Ammon's horn (tissue), 1 donor: Measurements from ENCODE around the gene DOLPP1.
A peak's percentile ranks its signal among the peaks of the same experiment; 100 is the strongest.

Experiments
- DNase-seq: peaks from one replicate; pipeline ENCODE4 v3.0.0-alpha.2; 2016; ENCODE audit warnings: low spot score

The DOLPP1 gene

DNA sequence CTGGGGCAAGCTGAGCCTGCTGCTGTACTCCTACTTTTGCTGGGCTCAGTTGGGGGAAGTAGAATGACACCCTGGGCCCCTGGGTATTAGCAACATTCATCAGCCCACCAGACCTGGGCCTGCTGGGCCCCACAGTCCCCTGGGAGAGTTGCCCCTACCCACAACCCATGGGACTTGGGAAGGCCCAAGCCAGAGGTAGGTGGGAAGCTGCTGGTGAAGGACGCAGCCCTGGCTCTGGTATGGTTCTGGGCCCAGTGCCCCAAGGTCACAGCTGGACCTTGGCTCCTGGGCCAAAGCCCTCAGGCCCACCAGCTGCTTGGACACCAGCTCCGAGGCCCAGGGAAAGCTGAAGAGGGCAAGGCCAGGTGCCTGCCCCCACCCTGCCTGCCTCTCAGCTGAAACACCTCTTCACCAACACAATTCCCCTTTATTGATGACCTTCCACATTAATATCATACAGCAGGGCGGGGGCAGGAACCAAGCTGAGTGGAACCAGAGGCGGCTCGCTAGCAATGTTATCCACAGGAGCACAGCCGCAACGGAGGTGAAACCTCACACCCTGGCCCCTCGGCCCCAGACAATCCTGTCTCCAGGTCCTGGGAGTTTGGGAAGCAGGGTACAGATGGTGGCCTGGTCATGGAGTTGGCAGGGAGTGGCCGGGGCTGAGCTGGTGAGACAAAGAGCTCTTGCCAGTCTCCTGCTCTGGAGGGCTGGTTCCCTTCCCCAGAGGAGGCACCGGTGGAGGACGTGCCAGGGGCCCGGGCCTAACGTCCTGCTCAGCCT is 13.7 kb downstream of the DOLPP1 start:
- DNase-seq = no peak

DNA sequence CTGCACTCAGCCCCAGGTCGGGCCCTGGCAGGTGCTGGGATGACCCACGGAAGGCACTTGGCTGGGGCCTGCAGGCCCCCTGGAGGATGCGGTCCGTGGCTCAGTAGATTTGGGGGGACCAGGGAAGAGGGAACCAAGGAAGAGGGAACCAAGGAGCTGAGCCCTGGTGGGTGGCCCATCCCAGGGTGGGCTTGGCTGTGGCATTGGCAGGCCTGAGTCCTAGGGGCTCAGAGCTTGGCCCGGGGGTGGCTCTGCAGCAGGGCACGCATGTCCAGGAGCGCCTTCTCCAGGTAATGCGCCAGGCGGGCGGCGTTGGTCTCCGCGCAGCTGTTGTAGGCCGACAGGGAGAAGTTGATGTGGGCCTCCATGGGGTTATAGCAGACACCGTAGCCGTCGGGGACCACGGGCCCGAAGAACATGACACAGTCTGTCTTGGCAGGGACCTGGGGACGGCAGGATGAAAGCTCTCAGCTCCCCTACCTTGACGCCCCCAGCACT is 14.3 kb downstream of the DOLPP1 start:
- no peak for DNase-seq

- no peak for DNase-seq
Measured at GRCh38 chr9:129095908-129096307, 15.0 kb downstream of the DOLPP1 start.

DNA sequence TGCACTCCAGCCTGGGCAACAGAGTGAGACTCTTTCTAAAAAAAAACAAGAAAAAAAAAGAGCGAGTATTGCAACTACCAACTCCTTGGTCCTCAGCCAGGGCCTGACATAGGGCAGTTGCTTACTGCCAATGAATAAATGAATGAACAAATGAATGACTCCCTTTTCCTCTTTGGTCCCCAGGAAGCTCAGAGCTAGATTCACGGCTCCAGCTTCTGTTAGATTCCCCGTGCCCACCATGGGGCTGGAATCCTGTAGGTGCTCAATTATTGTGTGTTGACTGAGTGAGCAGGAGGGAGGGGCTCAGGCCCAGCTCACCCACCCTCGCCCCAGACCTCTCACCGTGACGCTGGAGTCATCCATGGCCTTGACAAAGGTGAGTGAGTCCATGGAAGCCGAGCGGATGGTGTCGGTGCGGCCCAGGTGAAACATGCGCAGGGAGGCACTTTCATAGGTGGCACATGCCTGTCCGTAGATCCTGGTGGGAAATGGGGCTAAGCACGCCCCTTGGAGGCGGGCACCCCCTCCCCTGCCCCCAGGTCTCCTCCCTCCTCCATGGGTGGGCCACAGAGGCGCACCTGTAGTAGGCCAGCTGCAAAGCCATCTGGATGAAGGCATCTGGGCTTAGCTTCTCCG is 16.9 kb downstream of the DOLPP1 start:
- DNase-seq = no peak

DNA sequence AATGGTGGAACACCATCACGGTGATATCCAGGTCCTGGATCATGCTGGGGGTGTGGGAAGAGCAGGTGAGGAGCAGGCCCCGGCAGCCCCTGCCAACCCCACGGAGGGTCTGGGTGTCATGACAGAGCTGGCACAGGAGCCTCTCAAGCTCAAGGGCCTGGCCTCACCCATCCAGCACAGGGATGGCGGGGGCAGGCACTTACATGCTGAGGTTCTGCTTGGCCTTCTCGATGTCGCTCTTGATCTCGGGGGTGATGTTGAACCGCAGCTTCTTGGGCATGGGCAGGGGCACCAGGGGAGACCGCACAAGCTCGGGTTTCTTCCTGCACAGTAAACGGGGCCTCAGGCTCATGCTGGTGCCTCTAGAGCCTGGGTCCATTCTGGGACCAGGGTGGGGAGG is 17.4 kb downstream of the DOLPP1 start:
- DNase-seq = no peak

GRCh38 chr9:129100383-129101169 is 19.7 kb downstream of the DOLPP1 start:
- DNase-seq = no peak

DNA sequence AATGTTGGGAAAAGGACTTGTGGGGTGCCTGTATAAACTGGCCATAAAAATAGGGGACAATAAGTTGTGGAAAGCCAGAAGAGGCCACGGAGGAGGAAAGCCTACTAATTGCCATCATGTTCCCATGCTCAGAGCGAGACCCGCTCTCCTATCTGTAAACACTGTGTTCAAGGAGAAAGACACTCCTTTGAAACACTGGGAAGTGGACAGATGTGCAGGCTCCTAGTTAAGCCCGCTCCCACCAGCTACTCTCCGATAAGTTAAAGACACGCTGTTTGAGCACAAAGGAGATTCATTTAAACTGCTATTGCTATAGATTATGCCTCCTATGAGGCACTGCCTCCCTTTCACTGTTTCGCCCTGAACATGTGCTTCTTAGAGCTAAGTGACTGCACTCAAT is 20.4 kb downstream of the DOLPP1 start:
- DNase-seq = no peak

DNA sequence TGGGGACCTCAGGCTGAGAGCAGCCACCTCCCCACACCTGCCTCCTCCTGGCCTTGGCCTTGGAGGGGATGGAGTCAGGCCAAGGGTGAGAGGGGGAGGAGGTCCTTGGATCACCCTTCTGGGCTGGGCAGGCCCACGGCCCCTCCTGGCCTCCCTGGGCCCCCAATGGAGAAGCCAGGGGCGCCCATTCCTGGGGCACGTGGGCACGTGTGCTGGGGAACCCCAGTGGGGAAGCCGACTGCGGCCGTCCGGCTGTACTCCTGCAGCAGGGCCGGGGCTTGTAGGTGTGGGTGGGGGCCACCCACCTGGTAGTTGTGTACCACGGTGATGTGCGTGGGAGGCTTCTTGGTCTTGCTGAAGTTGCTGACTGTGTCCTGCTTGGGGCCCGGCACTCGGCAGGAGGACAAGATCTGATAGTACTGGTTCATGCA is 21.2 kb downstream of the DOLPP1 start:
- no peak for DNase-seq

- peak; percentile 55 for DNase-seq
Measured at GRCh38 chr9:129102791-129103594, 22.1 kb downstream of the DOLPP1 start.

DNA sequence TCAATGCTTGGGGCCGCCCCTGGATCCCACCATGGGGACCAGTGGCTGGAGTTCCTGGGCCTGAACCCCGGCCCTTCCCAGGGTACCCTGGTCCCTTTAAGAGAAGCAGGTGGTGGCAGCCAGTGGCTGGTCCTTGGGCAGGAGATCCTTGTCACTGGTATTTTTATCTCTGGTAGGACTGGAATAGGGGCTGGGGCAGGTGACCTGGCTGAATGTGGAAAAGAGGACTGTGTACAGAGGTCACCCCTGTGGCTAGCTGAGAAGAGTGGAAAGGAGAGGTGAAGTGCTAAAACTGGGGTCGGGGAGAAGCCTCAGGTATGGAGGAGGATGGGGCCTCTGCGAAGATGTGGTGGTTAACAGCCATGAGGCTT is 22.7 kb downstream of the DOLPP1 start:
- no peak for DNase-seq

- DNase-seq = no peak
Measured at GRCh38 chr9:129104051-129104450, 23.1 kb downstream of the DOLPP1 start.

DNA sequence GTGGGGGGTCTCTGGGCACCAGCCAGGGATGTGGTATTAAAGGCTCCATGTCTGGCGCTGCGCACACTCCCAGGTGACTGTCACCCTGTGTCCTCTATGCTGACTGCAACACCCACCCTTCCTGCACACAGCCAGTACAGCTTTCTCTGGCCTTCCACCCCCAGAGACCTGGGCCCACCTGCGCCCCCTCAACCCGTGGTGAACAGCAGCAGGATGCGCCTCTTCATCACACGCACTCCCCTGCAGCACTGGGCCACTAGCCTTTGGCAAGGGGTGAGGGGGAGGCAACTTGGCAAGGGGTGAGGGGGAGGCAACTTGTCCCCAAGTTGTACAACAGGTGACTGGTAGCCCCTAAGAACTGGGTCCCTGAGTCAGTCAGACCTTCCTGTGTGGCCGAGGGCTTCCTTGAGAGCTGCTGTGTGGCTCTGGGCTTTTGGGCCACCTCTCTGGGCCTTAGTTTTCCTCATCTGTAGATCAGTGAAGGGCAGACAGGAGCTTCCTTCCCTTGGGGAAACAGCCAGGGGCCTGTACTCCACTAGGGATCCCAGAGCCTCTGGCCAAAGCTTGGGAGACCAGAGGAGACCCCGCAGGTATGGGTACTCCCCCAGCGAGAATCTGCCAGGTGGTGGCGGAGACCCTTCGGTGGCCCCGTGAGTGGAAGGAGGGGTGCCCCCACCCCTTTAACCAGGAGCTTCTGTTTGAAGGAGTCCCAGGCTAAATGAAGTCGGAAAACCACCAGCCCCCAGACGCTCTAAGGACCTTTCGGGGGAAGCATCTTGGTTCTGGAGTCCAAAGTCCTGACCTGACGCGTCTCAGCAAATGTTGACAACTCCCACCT is 25.2 kb downstream of the DOLPP1 start:
- no peak for DNase-seq

DNA sequence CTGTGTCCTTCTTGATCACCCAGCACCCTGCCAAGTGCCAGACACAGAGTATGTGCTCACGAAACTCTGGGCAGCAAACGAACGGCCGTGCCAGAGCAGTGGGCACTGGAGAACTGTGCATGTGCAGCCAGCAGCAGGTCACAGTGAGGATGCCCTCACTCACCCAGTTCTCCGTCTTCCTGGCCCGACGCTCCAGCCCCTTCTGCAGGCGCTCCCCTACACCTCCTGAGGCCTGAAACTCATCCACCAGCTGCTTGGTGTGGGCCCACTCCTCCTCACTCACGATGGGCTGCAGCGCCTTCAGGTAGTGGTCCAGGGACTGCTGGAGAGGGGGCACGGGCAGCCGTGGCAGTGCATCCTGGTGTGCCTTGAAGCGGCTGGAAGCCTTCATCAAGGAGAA is 26.7 kb downstream of the DOLPP1 start:
- DNase-seq = no peak

DNA sequence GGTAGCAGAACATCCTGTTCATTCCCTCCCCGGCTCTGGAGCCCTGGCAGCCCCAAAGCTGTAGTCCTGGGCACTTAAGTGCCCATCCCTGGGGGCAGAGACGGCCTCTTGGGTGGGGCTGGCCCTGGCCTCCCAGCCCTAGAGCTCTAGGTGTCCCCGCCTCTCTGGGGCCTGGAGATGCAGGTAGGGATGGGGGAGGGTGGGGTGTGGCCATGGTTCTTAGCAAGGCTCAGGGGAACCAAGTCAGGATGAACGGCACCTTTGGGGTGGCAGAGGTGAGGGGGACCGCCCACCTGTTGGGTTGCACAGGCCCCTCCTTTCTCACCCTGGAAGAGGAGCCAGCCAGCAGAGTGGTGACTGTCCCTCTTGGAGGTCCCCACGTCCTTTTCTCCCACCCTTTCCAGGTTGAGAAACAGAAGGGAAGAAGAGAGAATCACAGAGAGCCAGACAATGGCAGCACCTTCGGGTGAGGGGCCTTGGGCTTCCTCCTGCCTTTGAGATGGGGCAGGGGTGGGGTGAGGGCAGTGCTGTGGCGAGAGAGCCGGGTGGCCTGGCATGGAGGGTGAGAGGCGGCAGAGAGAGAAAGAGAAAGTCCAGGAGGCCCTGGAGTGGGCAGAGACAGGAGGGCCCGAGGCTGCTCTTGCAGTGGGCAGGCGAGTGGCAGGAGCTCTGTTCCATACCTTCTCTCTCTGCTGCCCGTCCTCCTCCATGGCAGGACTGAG is 27.3 kb downstream of the DOLPP1 start:
- no peak for DNase-seq

DNA sequence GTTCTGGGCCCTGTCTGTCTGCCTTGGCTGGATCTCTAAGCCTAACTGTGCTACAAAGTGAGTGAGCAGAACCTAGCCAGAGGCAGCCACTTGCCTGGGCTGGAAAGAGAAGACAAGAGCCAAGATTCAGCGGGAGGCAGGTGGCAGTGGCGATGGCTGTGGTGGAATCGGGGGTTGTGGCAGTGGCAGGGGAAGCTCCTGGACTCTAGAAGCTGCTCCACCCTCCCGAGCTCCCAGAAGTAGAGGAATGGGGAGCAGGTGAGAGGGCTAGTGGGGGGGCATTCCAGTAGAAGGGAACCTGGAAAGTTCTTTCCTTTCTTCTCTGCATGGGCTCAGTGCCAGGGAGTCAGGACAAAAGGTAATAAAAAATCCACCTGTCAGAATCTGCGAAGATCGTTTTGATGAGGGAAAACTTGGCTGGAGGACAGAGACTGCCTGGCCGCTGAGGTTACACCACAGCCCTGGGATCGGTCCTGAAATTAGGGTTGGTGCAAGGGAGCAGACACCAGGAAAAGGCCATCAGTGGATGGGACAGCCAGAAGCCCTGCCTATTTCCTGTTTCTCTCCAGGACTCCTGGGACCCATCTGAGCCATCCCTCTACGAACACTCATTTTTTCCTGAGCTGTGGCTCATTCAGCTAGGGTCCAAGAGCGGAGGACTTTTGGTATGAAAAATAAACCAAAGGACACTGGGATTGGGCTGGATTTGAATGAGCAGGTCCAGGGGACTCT is 28.1 kb downstream of the DOLPP1 start:
- no peak for DNase-seq

DNA sequence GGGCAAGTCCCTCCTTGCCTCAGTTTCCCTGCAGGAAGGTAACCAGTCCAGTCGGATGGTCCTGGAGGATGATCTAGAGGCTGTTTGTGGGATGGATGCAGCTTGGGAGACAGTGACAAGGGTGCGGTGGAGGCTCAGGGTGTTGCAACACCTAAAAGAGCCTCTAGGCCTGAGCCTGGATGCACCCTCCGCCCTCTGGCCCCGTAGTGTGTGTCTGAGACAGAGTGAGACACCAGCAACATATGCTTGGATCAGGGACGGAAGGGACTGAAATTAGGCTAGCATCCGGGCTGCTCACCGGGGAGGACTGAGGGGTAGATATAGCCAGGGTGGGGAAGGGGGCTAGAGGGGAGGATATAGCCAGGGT is 28.6 kb downstream of the DOLPP1 start:
- no peak for DNase-seq

DNA sequence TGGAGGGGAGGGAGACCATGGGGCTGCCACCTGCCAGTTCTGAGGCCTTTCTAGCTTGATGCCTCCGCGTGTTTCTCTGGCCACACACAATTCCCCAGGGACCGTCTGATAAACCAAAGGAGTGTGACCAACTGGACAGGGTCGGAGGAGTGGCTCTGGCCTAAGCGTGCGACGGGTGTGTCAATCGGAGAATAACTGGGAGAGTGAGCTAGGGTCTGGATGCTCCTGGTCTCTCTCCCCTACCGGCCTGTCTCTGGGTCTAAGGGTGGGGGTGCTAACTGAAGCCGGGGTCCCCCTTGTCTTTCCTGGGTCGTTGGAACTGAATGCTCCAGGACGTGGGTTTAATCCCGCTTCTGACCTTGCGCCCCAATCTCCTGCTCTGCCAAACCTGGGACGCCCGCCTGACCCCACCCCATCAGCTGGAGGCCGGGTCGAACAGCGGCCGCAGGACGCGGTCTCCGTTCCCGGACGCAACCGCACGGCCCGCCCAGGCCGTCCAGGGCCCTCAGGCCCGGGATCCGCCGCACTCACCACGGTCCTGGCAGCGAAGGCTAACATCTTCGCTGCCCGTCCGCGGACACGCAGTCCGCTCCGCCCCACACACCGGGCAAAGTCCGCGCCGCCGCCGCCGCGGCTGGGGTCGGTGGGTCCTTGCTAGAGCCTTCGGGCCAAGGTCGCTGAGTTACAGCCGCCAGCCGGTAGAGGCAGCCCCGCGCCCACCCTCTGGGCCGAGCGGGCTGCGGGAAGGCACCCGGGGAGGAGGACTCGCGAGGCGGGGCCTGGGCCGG is 29.2 kb downstream of the DOLPP1 start:
- DNase-seq = no peak

DNA sequence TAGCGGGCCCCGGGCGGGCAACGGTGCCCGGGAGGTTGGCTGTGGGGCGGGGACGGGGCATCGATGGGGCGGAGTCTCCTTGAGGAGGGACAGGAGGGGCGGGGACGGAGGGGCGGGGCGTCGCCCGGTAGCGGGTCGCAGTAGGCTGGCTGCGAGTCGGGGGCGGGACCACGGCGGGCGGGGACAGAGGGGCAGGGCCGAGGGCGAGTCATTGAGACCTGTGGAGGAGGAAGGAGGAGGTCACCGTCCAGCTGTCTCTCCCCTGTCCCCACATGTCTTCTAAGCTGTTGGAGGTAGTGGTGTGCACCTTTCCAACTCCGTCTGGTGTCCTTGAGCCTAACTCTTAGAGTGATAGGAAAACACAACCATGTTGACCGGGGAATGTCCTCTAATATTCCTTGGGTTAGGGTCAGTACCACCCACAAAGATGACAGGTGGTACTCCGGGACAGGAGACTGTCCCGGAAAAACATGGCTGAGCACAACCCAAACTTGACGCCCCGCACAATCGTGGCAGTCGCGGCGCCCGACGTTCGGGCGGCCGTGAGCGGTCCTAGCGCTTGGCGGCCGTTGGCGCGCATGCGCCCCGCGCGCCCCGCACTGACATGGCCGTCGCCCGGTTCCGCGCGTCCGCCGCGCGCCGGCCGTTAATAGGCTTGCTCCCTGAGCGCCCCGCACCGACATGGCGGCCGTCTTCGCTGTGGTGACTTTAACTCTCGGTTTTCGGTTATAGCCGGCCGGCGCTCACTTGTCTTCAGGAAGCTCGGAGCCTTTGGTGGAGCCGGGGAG is 30.0 kb downstream of the DOLPP1 start, which contains the start of the genes CRAT and PTPA:
TSS of gene CRAT (minus strand) at position 54 of the 788 bp plus-strand sequence. CDS start 284 bp downstream, outside the sequence.
TSS of gene PTPA (plus strand) at position 676 of the 788 bp plus-strand sequence. CDS start 186 bp downstream, outside the sequence.
- DNase-seq = peak; percentile 99
